Astrocyte of the cerebellum (primary cell): ENCODE measurements around the gene CD53.

Experiments used
- DNase-seq: peaks from one replicate; pipeline ENCODE4 v3.0.0-alpha.2; 2011; ENCODE audit warnings: low read depth
- H3K4me3 ChIP-seq: 2 replicates; pipeline ENCODE4 v1.5.1; 2011; ENCODE audit warnings: mild to moderate bottlenecking, low read depth, low read length, moderate library complexity
- CTCF ChIP-seq: IDR thresholded peaks from 2 replicates; pipeline ENCODE4 v1.5.1; 2012; ENCODE audit warnings: low read length, low read depth, moderate library complexity, mild to moderate bottlenecking; ENCODE audit errors: missing control alignments
- in situ Hi-C: cut with HindIII; loops from 2 replicates; pipeline ENCODE4 v1.10.0; 2017; ENCODE audit warnings: low sequenced_read_pairs

Gene CD53

GRCh38 chr1:110864287-110864686 is 8.7 kb upstream of the CD53 start:
- in situ Hi-C loops = no loop called here
- no peak for TF ChIP-seq CTCF
- no peak overlapping the region for H3K4me3 ChIP-seq
- DNase-seq = no peak

GRCh38 chr1:110870721-110871388 is 2.1 kb upstream of the CD53 start:
- H3K4me3 ChIP-seq = no peak overlapping the region
- in situ Hi-C loops = no loop called here
- no peak for DNase-seq
- TF ChIP-seq CTCF = no peak

- in situ Hi-C loops = no loop called here
- H3K4me3 ChIP-seq = no peak overlapping the region
- TF ChIP-seq CTCF = no peak
- no peak for DNase-seq
Measured at GRCh38 chr1:110872366-110872744, 593 bp upstream of the CD53 start.

GRCh38 chr1:110873856-110874255 is 908 bp downstream of the CD53 start:
- in situ Hi-C loops = no loop called here
- no peak for TF ChIP-seq CTCF
- no peak for DNase-seq
- no peak overlapping the region for H3K4me3 ChIP-seq

GRCh38 chr1:110874324-110875215 is 1.6 kb downstream of the CD53 start:
- in situ Hi-C loops = no loop called here
- H3K4me3 ChIP-seq = no peak overlapping the region
- no peak for TF ChIP-seq CTCF
- DNase-seq = no peak

- no peak overlapping the region for H3K4me3 ChIP-seq
- in situ Hi-C loops = no loop called here
- no peak for TF ChIP-seq CTCF
- DNase-seq = no peak
Measured at GRCh38 chr1:110875216-110875731, 2.3 kb downstream of the CD53 start.
